Inflammatory macrophage (primary cell): ENCODE measurements around the gene BCOR.

Source experiments
- DNase-seq, 2 donors: peaks; one replicate each; pipeline ENCODE4 v3.0.0-alpha.2; 2020 to 2022

Gene BCOR

DNA sequence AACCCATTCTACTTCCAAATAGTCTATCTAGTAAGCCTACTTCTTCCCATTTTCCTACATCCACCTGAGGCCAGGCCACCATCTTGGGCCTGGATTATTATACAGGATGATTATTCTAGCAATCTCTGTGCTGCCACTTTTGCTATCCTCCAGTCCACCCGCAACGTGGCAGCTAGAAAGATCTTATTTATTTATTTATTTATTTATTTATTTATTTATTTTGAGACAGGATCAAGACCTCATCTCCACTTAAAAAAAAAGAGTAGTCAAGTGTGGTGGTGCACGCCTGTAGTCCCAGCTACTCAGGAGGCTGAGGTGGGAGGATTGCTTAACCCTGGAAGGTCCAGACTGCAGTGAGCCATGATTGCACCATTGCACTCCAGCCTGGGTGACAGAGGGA, 15.2 kb upstream of the BCOR start:
- DNase-seq = no peak

- DNase-seq = no peak
These were observed 14.1 kb upstream of the BCOR start for GRCh38 chrX:40111868-40112267.

GRCh38 chrX:40109288-40110008, 11.7 kb upstream of the BCOR start:
- no peak for DNase-seq

DNA sequence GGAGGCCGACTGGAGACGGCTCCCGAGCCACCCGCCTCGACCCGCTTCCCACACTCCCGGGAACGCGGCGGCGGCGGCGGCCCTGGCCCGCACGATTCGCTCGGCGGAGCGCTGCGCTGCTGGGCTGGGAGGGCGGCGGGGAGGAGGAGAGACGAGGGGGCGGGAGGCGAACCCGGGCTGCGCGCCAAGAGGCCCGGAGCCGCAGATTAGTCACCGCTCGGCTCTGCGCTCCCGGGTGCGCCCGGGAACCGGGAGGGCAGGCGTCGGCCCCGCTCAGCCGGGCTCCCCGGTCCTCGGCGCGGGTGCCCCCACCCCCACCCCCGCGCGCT, 11.2 kb upstream of the BCOR start:
- DNase-seq = peak; percentile 37 to 58

GRCh38 chrX:40108162-40108958, 10.6 kb upstream of the BCOR start:
- DNase-seq = no peak

- DNase-seq = peak; percentile 76 to 86
These were observed 9.8 kb upstream of the BCOR start for GRCh38 chrX:40107291-40108161.

- DNase-seq = no peak
These were observed 9.0 kb upstream of the BCOR start for GRCh38 chrX:40106676-40107290.

GRCh38 chrX:40105835-40106675, 8.3 kb upstream of the BCOR start:
- peak; percentile 51 to 75 for DNase-seq

DNA sequence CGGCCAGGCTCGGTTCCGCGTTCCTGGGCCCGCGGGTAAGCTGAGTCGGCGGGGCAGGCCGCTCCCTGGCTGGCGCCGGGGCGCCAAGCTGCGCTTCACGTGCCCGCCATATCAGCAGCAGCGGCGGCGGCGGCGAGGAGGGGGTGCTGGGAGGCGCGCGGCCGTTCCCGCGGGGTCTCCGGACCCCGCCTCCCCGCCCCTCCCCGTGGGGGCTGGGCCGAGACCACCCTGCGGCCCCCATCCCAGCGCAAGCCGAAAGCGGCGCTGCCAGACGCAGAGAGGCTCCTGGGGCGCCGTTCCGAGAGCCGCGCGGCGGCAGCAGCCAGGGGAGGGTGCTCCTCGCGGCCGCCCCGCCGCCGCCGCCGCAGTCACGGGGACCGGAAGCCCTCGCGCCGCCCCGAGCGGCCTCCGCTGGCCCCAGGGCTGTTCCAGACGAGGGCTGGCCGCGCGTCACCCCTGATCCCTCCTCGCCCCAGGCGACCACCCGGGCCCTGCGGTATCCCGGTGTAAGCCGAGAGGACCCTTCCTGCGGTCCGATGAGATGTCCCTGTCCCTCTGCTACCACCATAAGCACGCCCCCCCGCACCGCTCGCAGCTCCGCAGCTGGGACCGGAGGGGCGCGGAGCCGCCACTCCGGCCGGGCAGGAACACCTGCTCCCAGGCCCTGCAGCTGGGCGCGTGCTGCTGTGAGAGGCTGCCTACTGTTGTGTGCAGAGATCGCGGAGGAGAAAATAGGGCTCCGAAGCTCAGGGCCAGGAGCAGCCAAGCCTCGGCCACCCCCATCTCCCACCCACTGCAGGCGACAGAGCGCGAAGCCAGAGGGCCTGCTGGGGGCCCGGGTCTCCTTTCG, 7.5 kb upstream of the BCOR start:
- peak in 1 of 2 donors; percentile 53 for DNase-seq

DNA sequence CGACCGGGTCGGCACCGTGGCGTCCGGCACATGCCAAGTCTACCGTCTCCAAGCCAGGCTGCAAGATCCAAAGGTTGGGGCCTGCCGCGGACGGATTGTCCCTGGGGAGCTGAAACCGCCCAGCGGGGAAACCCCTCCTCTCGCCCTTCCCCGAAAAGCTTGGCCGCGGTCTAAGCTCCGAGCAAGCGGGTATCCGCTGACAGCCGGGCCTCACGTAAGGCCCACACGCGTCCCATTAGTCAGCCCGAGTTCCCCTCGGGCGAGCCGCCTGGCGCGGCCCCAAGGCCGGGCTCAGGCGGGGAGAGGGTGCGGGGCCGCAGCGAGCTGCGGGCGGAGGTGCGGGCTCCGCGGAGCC, 6.8 kb upstream of the BCOR start:
- peak; percentile 31 to 67 for DNase-seq

DNA sequence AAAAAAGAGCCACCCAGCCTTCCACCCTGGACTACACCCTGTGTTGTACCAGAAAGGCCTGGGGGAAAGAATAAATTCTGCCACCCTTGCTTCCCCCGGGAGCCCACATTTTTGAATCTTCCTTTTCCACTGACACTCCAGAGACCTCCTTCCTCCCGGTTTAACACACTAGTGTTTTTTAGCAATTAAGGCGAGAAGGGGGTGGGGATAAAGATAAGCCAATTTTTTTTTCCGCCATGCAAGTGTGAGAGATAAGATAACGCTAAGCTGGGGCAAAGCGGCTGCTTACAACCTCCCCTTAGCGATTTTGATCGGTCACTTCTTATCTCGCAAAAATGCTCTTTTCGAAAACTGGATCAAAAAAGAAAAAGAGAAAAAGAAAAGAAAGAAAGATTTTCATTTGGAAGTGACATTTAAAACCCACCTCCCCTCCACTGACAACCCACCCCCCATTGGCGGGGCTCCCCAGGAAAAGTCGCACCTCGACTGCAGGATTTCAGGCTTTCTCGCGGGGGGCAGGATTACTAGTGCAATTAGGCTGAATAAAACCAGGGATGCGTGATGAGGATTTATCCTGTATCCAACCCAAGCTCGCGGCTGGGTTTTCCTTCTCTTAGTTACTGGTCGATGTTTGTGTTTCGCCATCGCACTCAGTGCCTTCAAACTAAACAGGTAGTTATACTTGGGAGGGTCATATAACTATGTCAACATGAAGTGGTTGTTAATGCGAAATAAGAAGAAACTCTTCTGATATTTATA, 6.0 kb upstream of the BCOR start:
- no peak for DNase-seq

GRCh38 chrX:40102393-40103381, 4.9 kb upstream of the BCOR start:
- DNase-seq = no peak

DNA sequence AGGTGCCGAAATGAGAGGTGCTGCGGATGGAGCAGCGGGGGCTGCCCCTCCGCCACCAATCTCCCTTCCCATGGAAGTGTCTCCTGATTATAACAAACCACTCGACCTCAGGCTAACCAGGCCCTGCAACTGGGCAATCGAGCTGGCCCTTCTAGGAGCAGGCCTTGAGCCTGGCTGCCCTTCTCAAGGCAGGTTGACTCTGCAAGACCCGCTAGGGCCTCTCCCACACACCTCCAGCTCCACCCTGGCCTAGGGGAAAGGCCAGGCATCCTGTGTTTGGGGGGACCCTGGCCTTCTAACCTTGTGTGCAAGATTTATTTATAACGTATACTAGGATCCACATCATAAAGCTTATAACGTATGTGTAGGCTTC, 3.7 kb upstream of the BCOR start:
- DNase-seq = no peak

DNA sequence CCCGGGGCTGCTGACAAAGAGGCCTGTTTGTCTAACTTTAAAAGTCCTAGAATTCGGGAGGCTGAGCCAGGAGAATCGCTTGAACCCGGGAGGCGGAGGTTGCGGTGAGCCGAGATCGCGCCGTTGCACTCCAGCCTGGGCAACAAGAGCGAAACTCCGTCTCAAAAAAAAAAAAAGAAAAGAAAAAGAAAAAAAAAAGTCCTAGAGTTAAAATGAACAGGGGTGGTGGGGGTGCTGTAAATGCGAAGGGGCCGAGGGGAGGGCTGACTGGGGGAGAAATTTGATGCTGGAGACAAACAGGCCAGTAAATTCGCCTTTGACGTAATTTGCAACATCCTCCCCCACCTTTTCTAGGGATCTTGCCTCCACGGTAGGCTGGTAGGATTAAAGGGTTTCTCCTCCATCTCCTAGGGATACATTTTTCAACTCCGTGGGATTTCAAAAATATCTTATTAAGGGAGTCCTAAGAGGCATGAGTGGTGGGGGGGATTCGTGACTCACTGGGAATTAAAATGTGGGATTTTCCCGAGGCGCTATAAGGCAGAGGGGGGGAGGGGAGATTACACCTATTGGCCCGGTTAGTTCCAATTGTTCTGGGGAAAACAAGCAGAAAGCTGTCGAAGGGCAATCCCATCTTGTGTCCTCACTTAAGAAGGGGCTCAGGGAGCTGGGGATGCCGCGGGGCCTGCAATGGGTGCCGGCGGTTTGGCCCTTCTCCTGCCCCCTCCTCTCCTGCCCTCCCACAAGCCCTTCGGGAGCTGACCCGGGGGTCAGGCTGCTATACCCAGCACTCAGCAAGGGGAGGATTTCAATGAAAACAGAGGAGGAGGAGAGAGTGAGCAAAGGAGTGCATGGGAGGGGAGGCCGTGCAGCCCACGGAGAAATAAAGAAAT, 3.0 kb upstream of the BCOR start:
- no peak for DNase-seq

DNA sequence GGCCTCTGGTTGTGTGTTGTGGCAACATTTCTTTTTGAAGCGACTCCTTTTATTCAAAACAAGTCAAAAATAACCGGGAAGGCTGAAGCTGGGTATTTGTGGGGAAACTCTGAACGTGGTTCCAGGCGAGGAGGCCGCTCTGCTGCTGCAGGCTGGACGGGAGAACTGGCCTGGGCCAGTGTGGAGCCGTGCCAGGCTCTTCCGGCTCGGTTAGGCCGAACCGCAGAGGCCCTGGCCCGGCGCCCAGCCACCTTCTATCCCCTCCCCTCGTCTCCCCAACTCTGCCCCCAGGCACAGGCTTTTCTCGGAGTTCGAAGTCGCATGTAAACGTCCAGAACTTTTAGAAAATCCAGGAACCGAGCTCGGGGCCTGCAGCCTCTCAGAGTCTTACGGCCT, 2.4 kb upstream of the BCOR start:
- no peak for DNase-seq

GRCh38 chrX:40099055-40099958, 1.5 kb upstream of the BCOR start:
- no peak for DNase-seq
